ENCODE results near the gene SLC25A19.

GRCh38 chr17:75271955-75272847 is 17.0 kb downstream of the SLC25A19 start:
- TF ChIP-seq, protein P1, sequence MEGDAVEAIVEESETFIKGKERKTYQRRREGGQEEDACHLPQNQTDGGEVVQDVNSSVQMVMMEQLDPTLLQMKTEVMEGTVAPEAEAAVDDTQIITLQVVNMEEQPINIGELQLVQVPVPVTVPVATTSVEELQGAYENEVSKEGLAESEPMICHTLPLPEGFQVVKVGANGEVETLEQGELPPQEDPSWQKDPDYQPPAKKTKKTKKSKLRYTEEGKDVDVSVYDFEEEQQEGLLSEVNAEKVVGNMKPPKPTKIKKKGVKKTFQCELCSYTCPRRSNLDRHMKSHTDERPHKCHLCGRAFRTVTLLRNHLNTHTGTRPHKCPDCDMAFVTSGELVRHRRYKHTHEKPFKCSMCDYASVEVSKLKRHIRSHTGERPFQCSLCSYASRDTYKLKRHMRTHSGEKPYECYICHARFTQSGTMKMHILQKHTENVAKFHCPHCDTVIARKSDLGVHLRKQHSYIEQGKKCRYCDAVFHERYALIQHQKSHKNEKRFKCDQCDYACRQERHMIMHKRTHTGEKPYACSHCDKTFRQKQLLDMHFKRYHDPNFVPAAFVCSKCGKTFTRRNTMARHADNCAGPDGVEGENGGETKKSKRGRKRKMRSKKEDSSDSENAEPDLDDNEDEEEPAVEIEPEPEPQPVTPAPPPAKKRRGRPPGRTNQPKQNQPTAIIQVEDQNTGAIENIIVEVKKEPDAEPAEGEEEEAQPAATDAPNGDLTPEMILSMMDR (IDR thresholded peaks at IDR 0.05), result no peak
- no peak for TF ChIP-seq POLR2A (IDR thresholded peaks at IDR 0.05)

All from right lobe of liver (tissue), 4 donors.